Measurements from ENCODE around the gene SKA3.

Gene SKA3

GRCh38 chr13:21111546-21111945 is 64.8 kb downstream of the SKA3 start:
- DNase-seq = no peak

- no peak for DNase-seq
These were observed 67.2 kb downstream of the SKA3 start for GRCh38 chr13:21109168-21109567.

- DNase-seq = no peak
These were observed 70.3 kb downstream of the SKA3 start for GRCh38 chr13:21106089-21106488.

GRCh38 chr13:21104199-21105019 is 71.9 kb downstream of the SKA3 start:
- DNase-seq = no peak
